Fibroblast of lung (primary cell): ENCODE results near the gene FSTL3. TPM values are rescaled to one million over a fixed set of nuclear protein-coding genes. Genes with fewer than 3 reads are reported as not detected.
A peak's percentile ranks its signal among the peaks of the same experiment; 100 is the strongest.

Source experiments
- DNase-seq, 2 donors: peaks; one replicate each; pipeline versions ENCODE4 v3.0.0 to v3.0.0-alpha.2; 2010; ENCODE audit warnings: low read depth in 2 of 2
- H2AFZ ChIP-seq: 2 replicates; pipeline ENCODE4 v1.5.1; 2012; ENCODE audit warnings: low read length, control low read depth, inconsistent platforms
- H3K27ac ChIP-seq: 2 replicates; pipeline ENCODE4 v1.5.1; 2011; ENCODE audit warnings: low read length, control low read depth; ENCODE audit not compliant: insufficient read depth
- H3K27me3 ChIP-seq: 2 replicates; pipeline ENCODE4 v1.5.1; 2011; ENCODE audit warnings: mild to moderate bottlenecking, low read length; ENCODE audit not compliant: control insufficient read depth, insufficient read depth
- H3K36me3 ChIP-seq: 2 replicates; pipeline ENCODE4 v1.5.1; 2011; ENCODE audit warnings: low read length; ENCODE audit not compliant: control insufficient read depth, insufficient read depth
- H3K4me1 ChIP-seq: 2 replicates; pipeline ENCODE4 v1.5.1; 2011; ENCODE audit warnings: low read length; ENCODE audit not compliant: control insufficient read depth, insufficient read depth; ENCODE audit errors: extremely low read depth
- H3K4me2 ChIP-seq: 2 replicates; pipeline ENCODE4 v1.5.1; 2011; ENCODE audit warnings: low read length, control low read depth; ENCODE audit not compliant: insufficient read depth; ENCODE audit errors: extremely low read depth
- H3K4me3 ChIP-seq, 4 experiments: fragments of 200-600 bp in 1 of 4; sonication (generic) in 1 of 4; replicated peaks in 1 of 4; 2 replicates each; pipeline ENCODE4 v1.5.1; 2011 to 2016; ENCODE audit warnings: low read length in 4 of 4, low read depth in 3 of 4, mild to moderate bottlenecking in 3 of 4, control low read depth in 2 of 4, inconsistent platforms in 1 of 4, mixed read lengths in 1 of 4; ENCODE audit not compliant: insufficient read depth in 1 of 4; ENCODE audit errors: control extremely low read depth in 1 of 4
- H3K79me2 ChIP-seq: 2 replicates; pipeline ENCODE4 v1.5.1; 2012; ENCODE audit warnings: mild to moderate bottlenecking, low read length, inconsistent platforms; ENCODE audit not compliant: control insufficient read depth, insufficient read depth
- H3K9ac ChIP-seq: 2 replicates; pipeline ENCODE4 v1.5.1; 2011; ENCODE audit warnings: mild to moderate bottlenecking, low read length, control low read depth; ENCODE audit not compliant: insufficient read depth
- H3K9me3 ChIP-seq: 2 replicates; pipeline ENCODE4 v1.5.1; 2012; ENCODE audit warnings: low read depth, low read length; ENCODE audit not compliant: control insufficient read depth, insufficient read depth
- H4K20me1 ChIP-seq: 2 replicates; pipeline ENCODE4 v1.5.1; 2011; ENCODE audit warnings: low read length; ENCODE audit not compliant: control insufficient read depth, insufficient read depth; ENCODE audit errors: extremely low read depth
- EZH2 ChIP-seq: IDR thresholded peaks from 2 replicates; pipeline ENCODE4 v1.5.1; 2012; ENCODE audit warnings: low read length, control low read depth, mild to moderate bottlenecking; ENCODE audit errors: missing control alignments
- polyA plus RNA-seq, 2 donors: library from polyadenylated mRNA; depleted of rRNA in 1 of 2; stranded (reverse) in 1 of 2; unstranded in 1 of 2; fragments of >200 nt; gene quantifications; 2 replicates each; pipeline ENCODE4 v1.2.1, GENCODE V29; 2011 to 2012; ENCODE audit warnings: missing spikeins in 1 of 2
- total RNA-seq: library from RNA; depleted of rRNA; stranded (reverse); fragments of >200 nt; gene quantifications from 2 replicates; pipeline ENCODE4 v1.2.1, GENCODE V29; 2014
- TF ChIP-seq, protein P1 (sequence below), 2 donors: IDR thresholded peaks in 1 of 2; conservative IDR thresholded peaks in 1 of 2; 1 replicate in 1 of 2; 2 replicates in 1 of 2; pipeline ENCODE4 v1.5.1; 2011 to 2012; ENCODE audit warnings: low read length in 2 of 2, control low read depth in 1 of 2, inconsistent platforms in 1 of 2, low read depth in 1 of 2, mild to moderate bottlenecking in 1 of 2

Gene FSTL3
- total and polyA plus RNA-seq, 2 donors (not counting 1 experiment from before 2014, with no cell fraction given) = 18.6 to 26.8 TPM

DNA sequence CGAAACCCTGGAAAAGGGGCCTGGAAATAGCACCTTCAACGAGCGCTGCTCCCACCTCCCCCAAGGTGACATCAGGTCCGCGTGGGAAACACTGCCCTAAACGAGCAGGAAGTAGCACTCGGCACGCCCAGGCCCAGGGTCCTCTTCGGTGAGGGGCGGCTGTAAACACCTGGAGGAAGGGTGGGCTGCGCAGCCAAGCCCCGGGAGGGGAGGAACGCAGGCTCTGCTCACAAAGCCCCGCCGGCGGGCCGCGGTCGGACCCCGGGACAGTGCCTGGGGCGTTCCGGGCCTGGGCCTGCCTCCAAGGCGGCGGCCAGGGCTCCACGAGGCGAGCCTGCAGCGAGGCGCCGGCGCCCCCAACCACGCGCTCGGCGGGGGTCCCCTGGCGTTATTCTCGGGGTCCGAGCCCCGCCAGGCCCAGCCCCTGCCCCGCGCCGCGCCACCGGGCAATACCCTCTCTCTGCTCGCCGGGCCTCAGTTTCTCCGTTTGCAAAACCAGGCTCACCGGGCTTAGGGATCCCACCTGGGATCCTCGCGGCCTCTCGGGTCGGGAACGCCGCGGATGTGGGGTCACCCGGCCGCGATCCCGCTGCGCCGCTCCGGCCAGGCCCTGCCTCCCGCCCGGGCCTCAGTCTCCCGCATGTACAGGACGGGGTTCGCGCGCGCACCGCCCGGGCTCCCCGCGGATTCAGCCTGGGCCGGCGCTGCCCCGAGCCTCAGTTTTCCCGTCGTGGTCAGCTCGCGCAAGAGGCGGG, 13.8 kb upstream of the FSTL3 start:
- TF ChIP-seq EZH2 = no peak
- TF ChIP-seq, protein P1, sequence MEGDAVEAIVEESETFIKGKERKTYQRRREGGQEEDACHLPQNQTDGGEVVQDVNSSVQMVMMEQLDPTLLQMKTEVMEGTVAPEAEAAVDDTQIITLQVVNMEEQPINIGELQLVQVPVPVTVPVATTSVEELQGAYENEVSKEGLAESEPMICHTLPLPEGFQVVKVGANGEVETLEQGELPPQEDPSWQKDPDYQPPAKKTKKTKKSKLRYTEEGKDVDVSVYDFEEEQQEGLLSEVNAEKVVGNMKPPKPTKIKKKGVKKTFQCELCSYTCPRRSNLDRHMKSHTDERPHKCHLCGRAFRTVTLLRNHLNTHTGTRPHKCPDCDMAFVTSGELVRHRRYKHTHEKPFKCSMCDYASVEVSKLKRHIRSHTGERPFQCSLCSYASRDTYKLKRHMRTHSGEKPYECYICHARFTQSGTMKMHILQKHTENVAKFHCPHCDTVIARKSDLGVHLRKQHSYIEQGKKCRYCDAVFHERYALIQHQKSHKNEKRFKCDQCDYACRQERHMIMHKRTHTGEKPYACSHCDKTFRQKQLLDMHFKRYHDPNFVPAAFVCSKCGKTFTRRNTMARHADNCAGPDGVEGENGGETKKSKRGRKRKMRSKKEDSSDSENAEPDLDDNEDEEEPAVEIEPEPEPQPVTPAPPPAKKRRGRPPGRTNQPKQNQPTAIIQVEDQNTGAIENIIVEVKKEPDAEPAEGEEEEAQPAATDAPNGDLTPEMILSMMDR (conservative IDR thresholded peaks at IDR 0.05 in 1 of 2, IDR thresholded peaks at IDR 0.05 in 1 of 2; ENCODE audit: low read depth in 1 of 2, low read length in 2 of 2) = no peak
- Histone ChIP-seq H4K20me1 (peaks cover 3% of the 10 kb centered on the region), H3K36me3 (peaks cover 6% of the 10 kb centered on the region), H3K79me2 (peaks cover 55% of the 10 kb centered on the region), H3K27me3 (no peaks in the 10 kb centered on the region), H3K9me3 (no peaks in the 10 kb centered on the region), H3K4me1 (peaks cover 4% of the 10 kb centered on the region), H3K4me3 (peak overlapping the region; percentile 45 to 80 (median 70)), H3K27ac (peak overlapping the region; percentile 64), H2AFZ (no peak overlapping the region), H3K9ac (peak overlapping the region; percentile 73), H3K4me2 (peak overlapping the region; percentile 88)
- peak in 1 of 2 donors; percentile 51 for DNase-seq

DNA sequence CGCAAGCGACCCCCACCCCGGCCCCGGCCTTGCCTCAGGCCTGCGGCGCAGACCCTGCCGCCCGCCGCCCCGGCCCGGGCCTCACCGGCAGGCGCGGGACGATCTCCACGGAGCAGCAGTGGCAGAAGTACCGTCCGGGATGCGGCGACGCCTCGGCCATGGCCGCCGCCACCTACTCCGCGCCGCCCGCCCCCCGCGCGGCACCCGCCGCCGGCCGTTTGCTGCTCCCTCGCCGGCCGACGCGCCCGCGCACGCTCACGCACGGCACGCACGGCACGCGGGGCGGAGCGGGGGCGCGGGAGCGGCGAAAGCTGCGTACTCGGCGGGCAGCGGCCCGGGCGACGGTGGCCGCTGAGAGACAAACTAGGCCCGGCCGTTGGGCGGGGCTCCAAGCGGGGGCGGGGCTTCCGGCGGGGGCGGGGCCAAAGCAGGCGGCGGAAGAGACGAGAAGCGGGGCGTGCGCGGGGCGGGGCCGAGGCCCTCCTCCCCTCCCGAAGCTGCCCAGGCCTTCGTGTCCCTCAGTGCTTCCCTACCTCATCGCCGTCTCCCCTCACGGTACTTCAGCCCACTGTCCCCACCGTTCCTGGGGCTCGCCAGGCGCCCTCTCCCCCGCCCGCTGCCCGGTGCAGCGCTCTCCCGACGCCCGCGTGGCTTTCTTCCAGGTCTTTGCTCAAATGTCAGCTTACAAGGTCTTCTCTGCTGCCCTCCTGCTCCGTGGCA, 13.1 kb upstream of the FSTL3 start, which contains the start of gene RNF126:
Gene RNF126 (minus strand): TSS at position 253 of the 720 bp plus-strand sequence. CDS start 93 bp downstream, at position 160.
- peak within 1 kb of the TSS; percentile 90 for H3K4me2 ChIP-seq
- H3K9ac ChIP-seq = peak within 1 kb of the TSS; percentile 73
- DNase-seq = peak; percentile 87 to 91
- peaks cover 48% of the 10 kb centered on the region for H3K79me2 ChIP-seq
- peaks cover 4% of the 10 kb centered on the region for H3K36me3 ChIP-seq
- peak within 1 kb of the TSS; percentile 73 for H2AFZ ChIP-seq
- H3K27me3 ChIP-seq = no peaks in the 10 kb centered on the region
- no peaks in the 10 kb centered on the region for H3K9me3 ChIP-seq
- H3K4me3 ChIP-seq = peak within 1 kb of the TSS; percentile 58 to 80 (median 70)
- H3K27ac ChIP-seq = peak within 1 kb of the TSS; percentile 81
- H3K4me1 ChIP-seq = peaks cover 4% of the 10 kb centered on the region
- peaks cover 3% of the 10 kb centered on the region for H4K20me1 ChIP-seq
- TF ChIP-seq, protein P1 (conservative IDR thresholded peaks at IDR 0.05 in 1 of 2, IDR thresholded peaks at IDR 0.05 in 1 of 2; ENCODE audit: low read depth in 1 of 2, low read length in 2 of 2) = no peak
- no peak for TF ChIP-seq EZH2

DNA sequence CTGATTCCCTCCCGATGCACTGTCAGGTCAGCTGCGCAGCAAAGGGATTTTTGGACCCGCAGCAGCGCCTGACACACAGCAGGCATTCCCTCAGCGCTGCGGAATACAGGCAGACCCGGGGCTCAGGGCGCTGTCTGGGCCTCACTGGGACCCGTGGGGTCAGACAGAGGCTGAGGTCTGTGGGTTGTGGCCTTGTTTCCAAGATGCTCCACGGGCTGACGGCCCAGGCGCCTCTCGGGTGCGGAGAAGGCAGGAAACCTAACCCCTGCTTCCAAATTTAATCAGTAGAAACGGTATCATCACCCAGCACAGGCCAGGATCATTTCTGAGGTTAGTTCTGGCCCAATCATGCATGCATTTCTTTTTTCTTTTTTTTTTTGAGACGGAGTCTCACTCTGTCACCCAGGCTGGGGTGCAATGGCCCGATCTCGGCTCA, 12.5 kb upstream of the FSTL3 start:
- no peak for DNase-seq
- H3K36me3 ChIP-seq = peaks cover 3% of the 10 kb centered on the region
- H3K9ac ChIP-seq = peak overlapping the region; percentile 73
- H3K4me3 ChIP-seq = peak overlapping the region; percentile 51 to 63 (median 56)
- TF ChIP-seq, protein P1 (conservative IDR thresholded peaks at IDR 0.05 in 1 of 2, IDR thresholded peaks at IDR 0.05 in 1 of 2; ENCODE audit: low read depth in 1 of 2, low read length in 2 of 2) = no peak
- TF ChIP-seq EZH2 = no peak
- peaks cover 1% of the 10 kb centered on the region for H4K20me1 ChIP-seq
- H3K27me3 ChIP-seq = no peaks in the 10 kb centered on the region
- H3K27ac ChIP-seq = peak overlapping the region; percentile 81
- peaks cover 42% of the 10 kb centered on the region for H3K79me2 ChIP-seq
- peak overlapping the region; percentile 90 for H3K4me2 ChIP-seq
- H2AFZ ChIP-seq = peak overlapping the region; percentile 73
- peaks cover 4% of the 10 kb centered on the region for H3K4me1 ChIP-seq
- H3K9me3 ChIP-seq = no peaks in the 10 kb centered on the region
